GM12891 (cell line): ENCODE measurements around the gene SLC5A1.

ENCODE experiments used
- POLR2A ChIP-seq: IDR thresholded peaks from 2 replicates; pipeline ENCODE4 v1.6.1; 2011; ENCODE audit warnings: low read depth, low read length, control low read depth
- SPI1 ChIP-seq: IDR thresholded peaks from 2 replicates; pipeline ENCODE4 v1.6.1; 2011; ENCODE audit warnings: low read depth, low read length, control low read depth

- no peak for TF ChIP-seq POLR2A
- no peak for TF ChIP-seq SPI1
Measured at GRCh38 chr22:32103658-32104315, 60.7 kb downstream of the SLC5A1 start.
